Measurements from ENCODE around the gene PAK5. TPM values are rescaled to one million over a fixed set of nuclear protein-coding genes. Genes with fewer than 3 reads are reported as not detected.

The PAK5 gene
- total and polyA plus RNA-seq, 2 of the 13 experiments (the other 11 are each of a cell fraction or from before 2014, with no cell fraction given), result not detected

GRCh38 chr20:9615766-9616454, 223.0 kb downstream of the PAK5 start:
- Histone ChIP-seq H3K79me2 (ENCODE audit: insufficient read depth, low read length) (no peaks in the 10 kb centered on the region), H3K4me1 (ENCODE audit: insufficient read depth, low read length) (no peaks in the 10 kb centered on the region), H4K20me1 (ENCODE audit: insufficient read depth, low read length) (no peaks in the 10 kb centered on the region), H3K9me3 (ENCODE audit: low read length) (no peaks in the 10 kb centered on the region), H3K27me3 (ENCODE audit: control insufficient read depth in 1 of 2, insufficient read depth in 2 of 2, low read length in 2 of 2) (no peaks in the 10 kb centered on the region), H3K4me3 (replicated peaks in 1 of 3; ENCODE audit: insufficient read depth in 1 of 3, low read depth in 2 of 3, low read length in 3 of 3) (no peak overlapping the region), H2AFZ (ENCODE audit: low read length) (no peak overlapping the region), H3K4me2 (ENCODE audit: low read depth, low read length) (no peak overlapping the region), H3K36me3 (replicated peaks in 1 of 2; ENCODE audit: control insufficient read depth in 1 of 2, insufficient read depth in 2 of 2, low read length in 2 of 2) (no peaks in the 10 kb centered on the region), H3K9ac (ENCODE audit: insufficient read depth, low read depth, low read length) (no peak overlapping the region), H3K27ac (ENCODE audit: extremely low read length, insufficient read depth, low read length) (no peak overlapping the region)
- FAIRE-seq (no peak), DNase-seq (ENCODE audit: low spot score) (no peak), ATAC-seq (no peak)
- ChIA-PET POLR2A (no interaction called here), CTCF (ENCODE audit: low intra/inter-chr PET ratio, low total read pairs) (interaction anchor here (2.5 kb wide), 1 partner anchor 296 kb away, joined by 48 read pairs; no protein-coding TSS in a partner anchor)
- BruUV-seq (replicated peaks), result no TSS peak
- intact Hi-C loops (cut with micrococcal nuclease; ENCODE audit: unreplicated experiment) (loop anchor here (2.0 to 5.0 kb wide), 3 partner anchors 363 to 811 kb away; no protein-coding TSS in a partner anchor), in situ Hi-C loops (cut with HindIII; ENCODE audit: extremely low pct_ligation_motif_present, low pct_unique_long_range_greater_than_20kb) (loop anchor here (5.0 to 10.0 kb wide), 3 partner anchors 296 to 1929 kb away; no protein-coding TSS in a partner anchor)
- 3% methylated on average over 6 of the region's 8 CpGs for WGBS (ENCODE audit: low lambda C conversion rate)
- no peak for TF ChIP-seq THAP8 (CRISPR knock-in tag; IDR thresholded peaks at IDR 0.05; ENCODE audit: borderline replicate concordance)
- no peak for TF ChIP-seq KDM3A (CRISPR knock-in tag; IDR thresholded peaks at IDR 0.05; ENCODE audit: low read depth)

- no peak overlapping the region for H2AFZ ChIP-seq (ENCODE audit: low read length)
- H3K27ac ChIP-seq (ENCODE audit: extremely low read length, insufficient read depth, low read length), result no peak overlapping the region
- FAIRE-seq (no peak), DNase-seq (ENCODE audit: low spot score) (peak; percentile 24), ATAC-seq (peak; percentile 13; the same call in 1 of the 3 replicates)
- CTCF ChIA-PET (ENCODE audit: low intra/inter-chr PET ratio, low total read pairs), result no interaction called here
- WGBS (ENCODE audit: low lambda C conversion rate), result under 1% methylated on average over 4 of the region's 4 CpGs
- H3K4me2 ChIP-seq (ENCODE audit: low read depth, low read length), result no peak overlapping the region
- BruUV-seq (replicated peaks), result no TSS peak
- no peaks in the 10 kb centered on the region for H4K20me1 ChIP-seq (ENCODE audit: insufficient read depth, low read length)
- H3K36me3 ChIP-seq (replicated peaks in 1 of 2; ENCODE audit: control insufficient read depth in 1 of 2, insufficient read depth in 2 of 2, low read length in 2 of 2), result no peaks in the 10 kb centered on the region
- no peaks in the 10 kb centered on the region for H3K27me3 ChIP-seq (ENCODE audit: control insufficient read depth in 1 of 2, insufficient read depth in 2 of 2, low read length in 2 of 2)
- H3K4me1 ChIP-seq (ENCODE audit: insufficient read depth, low read length), result no peaks in the 10 kb centered on the region
- no peaks in the 10 kb centered on the region for H3K79me2 ChIP-seq (ENCODE audit: insufficient read depth, low read length)
- POLR2A ChIA-PET, result no interaction called here
- no peak overlapping the region for H3K9ac ChIP-seq (ENCODE audit: insufficient read depth, low read depth, low read length)
- intact Hi-C loops (cut with micrococcal nuclease; ENCODE audit: unreplicated experiment), result loop anchor here (5.0 kb wide), 1 partner anchor 612 kb away; no protein-coding TSS in a partner anchor
- no peak overlapping the region for H3K4me3 ChIP-seq (replicated peaks in 1 of 3; ENCODE audit: insufficient read depth in 1 of 3, low read depth in 2 of 3, low read length in 3 of 3)
- in situ Hi-C loops (cut with HindIII; ENCODE audit: extremely low pct_ligation_motif_present, low pct_unique_long_range_greater_than_20kb), result loop anchor here (5.0 to 10.0 kb wide), 3 partner anchors 297 to 1930 kb away; no protein-coding TSS in a partner anchor
- no peaks in the 10 kb centered on the region for H3K9me3 ChIP-seq (ENCODE audit: low read length)
- no peak for TF ChIP-seq ZNF556 (CRISPR knock-in tag; IDR thresholded peaks at IDR 0.05; ENCODE audit: borderline replicate concordance)
- no peak for TF ChIP-seq RFX3 (CRISPR knock-in tag; IDR thresholded peaks at IDR 0.05)
- no peak for TF ChIP-seq ZXDC (CRISPR knock-in tag; IDR thresholded peaks at IDR 0.05)
- TF ChIP-seq HNF4A (CRISPR knock-in tag; IDR thresholded peaks at IDR 0.05), result peak; percentile 53
- TF ChIP-seq NCOR1 (IDR thresholded peaks at IDR 0.05; ENCODE audit: borderline replicate concordance, low read length), result peak; percentile 41; the same call in 1 of the 2 replicates
These were observed 223.8 kb downstream of the PAK5 start for GRCh38 chr20:9615118-9615517.
